Activated T-helper 1 cell treated with anti-CD3 and anti-CD28 coated beads, Interleukin-12 subunit alpha, Interleukin-12 subunit beta, Interleukin-2, Interleukin-4 antibody, amounts not matched to agents 30 ng/mL and 10 ng/mL and 1 ng/mL, durations not matched to agents 14 hours and 24 hours and 36 hours (primary cell): Measurements from ENCODE around the gene APBB2. TPM values are rescaled to one million over a fixed set of nuclear protein-coding genes. Genes with fewer than 3 reads are reported as not detected.
A peak's percentile ranks its signal among the peaks of the same experiment; 100 is the strongest.

ENCODE experiments used
- DNase-seq: peaks from one replicate; pipeline ENCODE4 v3.0.0; 2021; ENCODE audit warnings: low spot score
- H3K27ac Mint-ChIP-seq: one replicate; pipeline ENCODE4 v1.8.0; 2021; ENCODE audit warnings: mild to moderate bottlenecking, mixed read lengths
- H3K27me3 Mint-ChIP-seq: one replicate; pipeline ENCODE4 v1.8.0; 2022; ENCODE audit warnings: mild to moderate bottlenecking, moderate library complexity, mixed read lengths; ENCODE audit not compliant: insufficient read depth
- H3K36me3 Mint-ChIP-seq: one replicate; pipeline ENCODE4 v1.8.0; 2021; ENCODE audit warnings: low read depth, mixed read lengths
- H3K4me1 Mint-ChIP-seq: one replicate; pipeline ENCODE4 v1.8.0; 2021; ENCODE audit warnings: low read depth, mixed read lengths
- H3K4me3 Mint-ChIP-seq: one replicate; pipeline ENCODE4 v1.8.0; 2021; ENCODE audit warnings: mild to moderate bottlenecking, moderate library complexity, mixed read lengths
- H3K9me3 Mint-ChIP-seq: one replicate; pipeline ENCODE4 v1.8.0; 2021; ENCODE audit warnings: mixed read lengths
- intact Hi-C: fragments of 100-400 bp; cut with micrococcal nuclease; formaldehyde crosslinking; loops from one replicate; pipeline ENCODE4 v1.15.1; 2024
- total RNA-seq: library from RNA; stranded (reverse); gene quantifications from 2 replicates; pipeline ENCODE4 v1.2.3, GENCODE V29; 2022

APBB2 gene
- total RNA-seq, 1 donor from 2014 or later = 11.0 TPM

DNA sequence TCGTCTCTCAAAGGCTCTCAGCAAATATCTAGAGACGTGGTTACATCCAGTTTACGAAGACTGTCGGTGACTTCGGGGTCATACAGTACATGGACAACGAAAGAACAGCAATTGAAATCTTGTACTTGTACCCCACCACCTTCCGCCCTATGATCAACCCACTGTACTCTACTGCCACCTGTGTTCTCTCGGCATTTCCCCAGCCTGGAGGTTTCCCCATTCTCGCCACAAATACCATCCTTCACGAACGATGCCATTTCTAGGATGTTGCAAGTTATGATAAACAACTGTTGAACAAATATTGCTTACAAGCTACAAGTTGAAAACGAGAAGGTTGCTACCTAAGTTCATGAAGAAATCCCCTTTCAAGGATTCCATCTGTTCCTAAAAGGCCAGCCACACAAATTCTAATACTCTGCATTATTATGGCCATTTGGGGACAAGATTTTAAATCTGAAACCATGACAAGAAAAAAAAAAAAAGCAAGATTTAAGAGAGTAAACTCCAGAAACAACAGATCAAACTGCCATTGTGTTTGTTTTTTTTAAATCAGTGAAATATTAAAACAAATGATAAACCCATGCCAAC lies 1.6 kb downstream of the APBB2 start:
- H3K27ac Mint-ChIP-seq = no peak overlapping the region
- intact Hi-C loops = loop anchor here (1.0 kb wide), 1 partner anchor 236 kb away; no protein-coding TSS in a partner anchor
- peak overlapping the region; percentile 77 for H3K4me3 Mint-ChIP-seq
- peaks cover 43% of the 10 kb centered on the region for H3K27me3 Mint-ChIP-seq
- H3K4me1 Mint-ChIP-seq = peaks cover 31% of the 10 kb centered on the region
- H3K36me3 Mint-ChIP-seq = no peaks in the 10 kb centered on the region
- no peaks in the 10 kb centered on the region for H3K9me3 Mint-ChIP-seq
- DNase-seq = no peak

DNA sequence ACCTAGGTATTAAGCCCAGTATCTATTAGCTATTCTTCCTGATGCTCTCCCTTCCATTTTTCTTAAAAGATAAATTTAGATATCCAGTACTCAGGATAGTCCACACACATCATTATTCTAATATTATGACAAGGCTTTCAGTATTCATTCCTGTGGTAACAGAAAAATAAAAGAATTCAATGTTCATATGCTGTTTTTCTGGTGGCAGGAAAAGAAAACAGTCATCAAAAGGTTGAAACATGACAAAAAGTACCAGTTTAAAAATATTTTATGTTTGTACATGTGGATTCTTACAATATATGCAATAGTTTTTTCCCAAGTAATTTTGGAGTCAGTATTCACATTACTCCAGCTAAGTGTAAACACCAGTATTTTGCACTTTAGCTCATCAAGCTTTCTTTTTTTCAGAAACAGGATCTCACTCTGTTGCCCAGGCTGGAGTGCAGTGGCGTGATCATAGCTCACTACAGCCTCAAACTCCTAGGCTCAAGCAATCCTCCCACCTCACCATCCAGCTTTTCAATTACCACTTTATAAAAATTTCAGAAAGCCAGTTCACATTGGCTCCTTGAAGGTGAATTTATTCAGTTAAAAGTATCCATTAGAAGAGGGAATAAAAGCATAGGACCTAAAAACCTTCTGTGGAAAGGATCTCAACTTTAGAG lies 2.3 kb downstream of the APBB2 start:
- H3K9me3 Mint-ChIP-seq = no peaks in the 10 kb centered on the region
- peaks cover 36% of the 10 kb centered on the region for H3K27me3 Mint-ChIP-seq
- no peak overlapping the region for H3K4me3 Mint-ChIP-seq
- peaks cover 37% of the 10 kb centered on the region for H3K4me1 Mint-ChIP-seq
- intact Hi-C loops = loop anchor here (1.0 kb wide), 1 partner anchor 236 kb away; no protein-coding TSS in a partner anchor
- H3K36me3 Mint-ChIP-seq = no peaks in the 10 kb centered on the region
- no peak overlapping the region for H3K27ac Mint-ChIP-seq
- no peak for DNase-seq

DNA sequence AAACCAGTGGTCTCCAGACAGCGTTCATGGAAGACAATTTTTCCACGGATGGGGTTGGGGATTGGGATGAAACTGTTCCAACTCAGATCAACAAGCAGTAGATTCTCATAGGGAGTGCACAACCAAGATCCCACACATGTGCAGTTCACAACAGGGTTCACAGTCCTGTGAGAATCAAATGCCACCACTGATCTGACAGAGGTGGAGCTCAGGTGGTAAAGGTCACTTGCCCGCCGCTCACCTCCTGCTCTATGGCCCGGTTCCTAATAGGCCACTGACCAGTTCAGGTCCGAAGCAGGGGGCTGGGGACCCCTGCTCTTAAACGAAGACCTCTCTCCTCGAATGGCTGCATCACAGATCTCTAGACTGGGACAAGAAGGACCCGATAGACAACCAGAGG lies 4.4 kb downstream of the APBB2 start:
- intact Hi-C loops = no loop called here
- no peak overlapping the region for H3K27ac Mint-ChIP-seq
- peaks cover 27% of the 10 kb centered on the region for H3K27me3 Mint-ChIP-seq
- no peaks in the 10 kb centered on the region for H3K36me3 Mint-ChIP-seq
- H3K4me3 Mint-ChIP-seq = no peak overlapping the region
- H3K4me1 Mint-ChIP-seq = peaks cover 25% of the 10 kb centered on the region
- DNase-seq = no peak
- no peaks in the 10 kb centered on the region for H3K9me3 Mint-ChIP-seq

DNA sequence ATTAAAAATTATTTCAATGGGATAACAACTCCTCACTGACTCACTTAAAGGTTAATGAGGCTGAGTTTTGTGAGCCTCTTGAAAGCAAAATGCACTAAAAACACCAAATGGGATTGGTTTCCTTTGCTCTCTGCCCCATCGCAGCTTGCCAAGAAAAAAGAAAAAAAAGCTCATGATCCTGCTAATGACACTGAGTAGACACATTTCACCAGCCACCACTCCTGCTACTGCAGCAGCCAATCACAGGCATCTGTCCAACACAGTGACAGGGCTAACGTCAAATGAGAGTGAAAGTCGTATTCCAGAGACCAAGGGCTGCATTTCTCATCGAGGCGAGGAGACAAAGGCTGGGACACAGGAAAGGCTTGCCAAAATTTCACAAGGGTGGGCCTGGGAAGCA lies 5.2 kb downstream of the APBB2 start:
- DNase-seq = no peak
- no peaks in the 10 kb centered on the region for H3K9me3 Mint-ChIP-seq
- H3K27ac Mint-ChIP-seq = no peak overlapping the region
- peaks cover 27% of the 10 kb centered on the region for H3K27me3 Mint-ChIP-seq
- H3K4me1 Mint-ChIP-seq = peaks cover 25% of the 10 kb centered on the region
- no peak overlapping the region for H3K4me3 Mint-ChIP-seq
- intact Hi-C loops = no loop called here
- H3K36me3 Mint-ChIP-seq = no peaks in the 10 kb centered on the region

DNA sequence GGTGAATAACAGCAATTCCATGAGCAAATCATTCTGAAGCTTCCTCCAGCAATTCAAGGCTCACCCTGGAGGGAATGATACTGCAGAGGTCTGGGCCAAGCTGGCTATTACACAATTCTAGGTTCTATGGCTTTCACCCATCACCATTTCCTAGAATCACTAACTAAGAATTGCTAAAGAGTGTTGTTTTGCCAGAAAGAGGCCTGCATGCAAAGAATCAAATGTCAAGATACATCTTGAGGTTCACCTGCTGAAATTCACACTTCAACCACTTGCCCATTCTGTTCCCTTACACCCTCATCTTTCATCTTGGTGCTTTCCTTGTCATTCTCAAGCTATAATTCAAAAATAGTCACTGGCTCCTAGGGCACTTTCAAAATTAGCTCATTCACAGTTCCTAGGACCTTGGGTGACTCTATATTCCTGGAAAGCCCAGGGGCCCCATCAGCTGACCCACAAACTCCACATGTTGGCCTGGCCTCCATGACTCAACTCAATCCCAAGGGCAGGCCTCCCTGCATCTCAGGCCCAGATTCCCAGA lies 7.0 kb downstream of the APBB2 start:
- peak overlapping the region; percentile 80 for H3K27ac Mint-ChIP-seq
- no peaks in the 10 kb centered on the region for H3K36me3 Mint-ChIP-seq

DNA sequence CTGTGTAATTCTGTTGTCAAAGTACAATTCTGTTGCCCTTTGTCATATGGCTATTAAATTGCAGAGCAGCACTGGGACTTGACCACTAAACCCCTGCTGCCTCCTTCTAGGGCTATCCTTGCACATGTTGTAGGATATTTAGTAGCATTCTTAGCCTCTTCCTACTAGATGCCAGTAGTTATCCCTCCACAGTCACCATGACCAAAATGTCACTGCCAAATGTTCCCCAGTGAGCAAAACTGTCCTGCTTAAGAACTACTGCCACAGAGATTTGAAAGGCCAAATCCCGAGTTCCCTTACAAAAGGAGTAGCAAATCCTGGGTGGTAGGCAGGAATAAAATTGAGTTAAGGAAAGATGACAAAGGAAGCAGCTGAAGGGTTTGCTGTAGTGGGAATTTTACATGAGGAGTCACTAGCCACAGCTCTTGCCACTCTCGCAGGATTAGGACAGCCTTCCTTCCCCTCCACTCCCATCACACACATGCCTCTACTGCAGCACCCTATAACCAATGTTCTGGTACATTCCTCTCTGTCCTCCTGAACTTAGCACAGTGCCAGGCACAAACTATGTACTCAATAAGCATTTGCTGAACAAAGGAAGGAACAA lies 8.4 kb downstream of the APBB2 start:
- no peak overlapping the region for H3K27ac Mint-ChIP-seq
- no peak overlapping the region for H3K4me3 Mint-ChIP-seq
- no peak for DNase-seq
- intact Hi-C loops = no loop called here
- H3K4me1 Mint-ChIP-seq = peaks cover 11% of the 10 kb centered on the region
- H3K27me3 Mint-ChIP-seq = peaks cover 6% of the 10 kb centered on the region
- H3K36me3 Mint-ChIP-seq = no peaks in the 10 kb centered on the region
- no peaks in the 10 kb centered on the region for H3K9me3 Mint-ChIP-seq

More for the DNA sequence above, 7.0 kb downstream of the APBB2 start:
- H3K4me1 Mint-ChIP-seq = peaks cover 11% of the 10 kb centered on the region
- H3K4me3 Mint-ChIP-seq = peak overlapping the region; percentile 29
- DNase-seq = no peak
- H3K9me3 Mint-ChIP-seq = no peaks in the 10 kb centered on the region
- intact Hi-C loops = no loop called here
- H3K27me3 Mint-ChIP-seq = peaks cover 14% of the 10 kb centered on the region

DNA sequence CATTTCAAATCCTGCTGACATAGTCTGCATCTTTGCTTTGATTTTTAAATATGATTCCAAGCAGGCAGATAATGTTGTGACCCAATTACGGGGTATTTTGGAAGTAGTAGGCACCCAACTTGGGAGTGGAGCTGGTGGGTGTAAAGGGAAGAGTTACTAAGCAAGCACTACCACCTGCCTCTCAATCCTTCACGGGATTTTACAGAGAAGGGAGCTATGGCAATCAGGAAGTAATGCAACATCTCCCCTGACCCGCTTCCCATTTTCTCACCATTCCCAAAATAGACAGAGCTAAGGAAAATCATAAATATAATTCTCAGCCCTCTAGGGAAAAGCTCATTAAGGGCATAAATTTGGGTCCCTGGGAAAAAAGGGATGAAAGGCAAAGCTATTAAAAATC lies 9.2 kb downstream of the APBB2 start:
- Mint-ChIP-seq H3K27me3 (peaks cover 6% of the 10 kb centered on the region), H3K27ac (no peak overlapping the region), H3K9me3 (no peaks in the 10 kb centered on the region), H3K36me3 (no peaks in the 10 kb centered on the region), H3K4me3 (no peak overlapping the region), H3K4me1 (peaks cover 11% of the 10 kb centered on the region)
- no peak for DNase-seq
- intact Hi-C loops = no loop called here

DNA sequence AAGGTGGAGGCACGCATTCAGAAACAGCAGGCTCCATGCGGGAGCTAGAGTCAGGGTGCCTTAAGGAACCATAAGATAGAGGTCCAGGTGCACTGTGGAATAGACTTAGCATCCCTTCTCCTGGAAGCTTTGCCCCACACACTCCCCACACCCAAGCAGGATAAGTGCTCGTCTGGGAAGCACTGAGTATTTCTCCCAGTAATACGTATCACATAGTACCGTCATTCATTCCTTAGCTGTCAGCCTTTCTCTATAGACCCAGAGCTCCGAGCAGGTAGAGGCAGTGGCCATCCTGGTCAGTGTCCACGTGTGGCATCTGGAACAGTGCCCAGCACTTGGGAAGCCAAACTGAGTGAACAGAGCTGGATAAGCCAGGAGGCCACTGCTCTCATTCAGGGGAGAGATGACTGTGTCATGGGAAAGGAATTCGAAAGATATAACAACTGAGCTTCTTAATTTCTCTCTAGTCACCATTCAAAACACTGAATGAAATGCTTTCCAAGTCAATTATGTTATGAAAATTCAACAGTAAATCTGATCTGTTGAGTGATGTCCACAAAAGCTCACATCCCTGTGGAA lies 9.9 kb downstream of the APBB2 start:
- peaks cover 6% of the 10 kb centered on the region for H3K27me3 Mint-ChIP-seq
- no peaks in the 10 kb centered on the region for H3K9me3 Mint-ChIP-seq
- H3K36me3 Mint-ChIP-seq = no peaks in the 10 kb centered on the region
- no peak overlapping the region for H3K4me3 Mint-ChIP-seq
- DNase-seq = no peak
- H3K27ac Mint-ChIP-seq = no peak overlapping the region
- peaks cover 11% of the 10 kb centered on the region for H3K4me1 Mint-ChIP-seq
- intact Hi-C loops = no loop called here

DNA sequence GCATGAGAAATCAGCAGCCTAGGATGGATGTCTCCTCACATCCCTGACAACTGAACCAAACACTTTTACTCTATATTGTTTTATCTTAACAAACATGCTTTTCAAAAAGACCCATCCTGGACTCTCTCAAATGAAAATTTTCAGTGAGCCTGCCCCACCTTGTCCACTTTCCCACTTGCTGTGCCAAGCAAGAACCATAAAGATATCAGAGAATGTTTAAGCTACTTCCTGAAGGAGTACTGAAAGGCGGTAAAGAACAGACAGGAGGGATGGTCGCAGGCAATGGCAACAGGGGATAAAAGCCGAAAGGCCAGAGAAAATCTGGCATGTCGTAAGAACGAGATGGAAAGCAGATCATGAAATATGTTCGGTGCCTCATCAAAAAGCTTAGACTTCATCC lies 10.5 kb downstream of the APBB2 start:
- peaks cover 4% of the 10 kb centered on the region for H3K27me3 Mint-ChIP-seq
- intact Hi-C loops = no loop called here
- H3K4me3 Mint-ChIP-seq = no peak overlapping the region
- H3K27ac Mint-ChIP-seq = no peak overlapping the region
- peaks cover 11% of the 10 kb centered on the region for H3K4me1 Mint-ChIP-seq
- no peak for DNase-seq
- H3K36me3 Mint-ChIP-seq = no peaks in the 10 kb centered on the region
- H3K9me3 Mint-ChIP-seq = no peaks in the 10 kb centered on the region

DNA sequence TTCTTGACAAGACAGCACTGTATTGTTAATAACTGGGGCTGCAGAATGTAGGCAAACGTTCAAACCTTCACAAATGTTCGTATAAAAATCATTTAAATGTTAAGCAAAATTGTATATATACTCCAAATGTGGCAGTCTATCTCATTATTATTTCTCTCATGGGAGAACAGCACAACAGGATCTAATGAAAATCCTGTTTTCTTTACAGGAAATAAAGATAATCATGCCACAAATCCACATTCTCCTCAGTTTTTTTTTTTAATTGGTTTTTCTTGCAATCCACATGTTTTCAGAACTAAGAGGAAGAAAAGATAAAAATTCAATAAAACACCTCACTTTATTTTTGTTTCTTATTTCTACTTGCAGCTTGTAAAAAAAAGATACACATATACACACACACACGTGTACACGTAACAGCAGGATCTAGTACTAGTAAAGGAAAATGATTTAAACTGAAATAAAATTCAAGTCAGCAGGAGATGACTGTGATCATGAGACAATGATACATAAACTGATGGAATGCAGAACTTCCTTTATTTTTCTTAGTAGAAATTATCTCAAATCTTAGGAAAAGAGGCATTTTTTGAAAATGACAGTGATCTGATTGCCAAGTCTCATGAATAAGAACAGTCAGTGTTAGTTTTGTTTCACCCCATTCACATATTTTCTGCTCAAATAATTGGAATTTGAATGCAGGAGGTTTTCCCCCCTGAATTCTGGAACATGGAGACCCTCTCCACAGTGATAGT lies 11.3 kb downstream of the APBB2 start:
- Mint-ChIP-seq H3K27me3 (peaks cover 4% of the 10 kb centered on the region), H3K4me3 (no peak overlapping the region), H3K4me1 (peaks cover 11% of the 10 kb centered on the region), H3K9me3 (no peaks in the 10 kb centered on the region), H3K27ac (no peak overlapping the region), H3K36me3 (no peaks in the 10 kb centered on the region)
- intact Hi-C loops = no loop called here
- DNase-seq = no peak

DNA sequence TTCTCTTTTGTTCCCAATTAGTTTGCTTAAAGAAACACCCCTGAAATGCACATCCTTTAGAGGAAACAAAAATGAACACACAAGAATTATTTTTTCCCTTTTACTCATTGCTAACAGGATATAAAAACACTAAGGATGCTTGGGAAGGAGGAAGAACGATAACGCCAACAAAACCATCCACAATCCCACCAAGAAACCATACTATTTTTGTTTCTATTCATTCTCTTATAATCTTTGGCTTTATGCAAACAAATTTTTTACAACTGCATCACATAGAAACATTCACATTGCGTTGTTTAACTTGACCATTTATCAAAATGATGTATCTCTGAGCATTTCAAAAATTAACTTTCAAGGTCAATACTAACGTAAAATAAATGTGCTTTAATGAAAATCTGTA lies 12.0 kb downstream of the APBB2 start:
- intact Hi-C loops = no loop called here
- Mint-ChIP-seq H3K36me3 (no peaks in the 10 kb centered on the region), H3K9me3 (no peaks in the 10 kb centered on the region), H3K27ac (no peak overlapping the region), H3K27me3 (peaks cover 4% of the 10 kb centered on the region), H3K4me3 (no peak overlapping the region), H3K4me1 (peaks cover 4% of the 10 kb centered on the region)
- no peak for DNase-seq

DNA sequence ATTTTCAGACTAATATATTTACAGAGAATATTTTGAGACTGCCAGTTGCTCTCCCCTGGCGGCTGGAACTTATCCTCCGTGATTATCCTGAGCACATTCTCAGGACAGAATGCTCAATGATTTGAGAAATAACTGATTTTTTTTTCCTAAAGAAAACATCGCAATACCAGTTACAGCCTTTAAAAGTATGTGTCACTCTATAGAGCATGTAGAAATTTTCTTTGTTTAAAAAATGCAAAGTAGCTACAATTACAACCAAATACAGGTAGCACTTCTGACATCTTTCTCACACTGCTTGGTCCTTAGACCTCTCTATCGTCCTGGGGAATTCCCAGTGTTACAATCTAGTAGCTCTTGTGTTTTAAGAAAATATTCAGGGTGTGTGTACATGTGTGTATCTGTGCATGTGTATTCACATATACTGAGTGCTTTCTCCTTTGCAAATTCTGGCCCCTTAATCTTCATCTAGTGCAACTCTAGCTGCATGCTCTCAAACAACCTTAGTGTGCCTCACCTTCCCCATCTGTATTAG lies 13.8 kb downstream of the APBB2 start:
- Mint-ChIP-seq H3K36me3 (no peaks in the 10 kb centered on the region), H3K9me3 (no peaks in the 10 kb centered on the region), H3K27me3 (peaks cover 2% of the 10 kb centered on the region), H3K4me1 (no peaks in the 10 kb centered on the region), H3K4me3 (no peak overlapping the region), H3K27ac (no peak overlapping the region)
- no peak for DNase-seq
- intact Hi-C loops = no loop called here
